Measurements from ENCODE around the gene TMEM234.

GRCh38 chr1:32192220-32192948, 29.8 kb downstream of the TMEM234 start:
- TF ChIP-seq POLR2AphosphoS5 (IDR thresholded peaks at IDR 0.05) = no peak
- TF ChIP-seq CTCF (IDR thresholded peaks at IDR 0.05) = no peak
- TF ChIP-seq POLR2A (IDR thresholded peaks at IDR 0.05) = no peak

Measured in upper lobe of left lung (tissue), 4 donors.